Right renal pelvis (tissue), 4 donors: ENCODE measurements around the gene CYSTM1. TPM values are rescaled to one million over a fixed set of nuclear protein-coding genes. Genes with fewer than 3 reads are reported as not detected.

Experiments used
- DNase-seq, 4 donors: peaks; one replicate each; pipeline ENCODE4 v3.0.0-alpha.2; 2013; ENCODE audit warnings: low read depth in 4 of 4, low spot score in 3 of 4, missing footprints in 1 of 4
- polyA plus RNA-seq, 4 donors: library from polyadenylated mRNA; unstranded; fragments of 120-200 nt; gene quantifications; one replicate each; pipeline ENCODE4 v1.2.1, GENCODE V29; 2013; ENCODE audit not compliant: insufficient read length in 4 of 4

Gene CYSTM1
- polyA plus RNA-seq, 4 donors = 63.5 to 84.3 (median 78.1) TPM

- no peak for DNase-seq
Measured at GRCh38 chr5:140230373-140230772, 55.4 kb downstream of the CYSTM1 start.

- no peak for DNase-seq
Measured at GRCh38 chr5:140232731-140233130, 57.7 kb downstream of the CYSTM1 start.

DNA sequence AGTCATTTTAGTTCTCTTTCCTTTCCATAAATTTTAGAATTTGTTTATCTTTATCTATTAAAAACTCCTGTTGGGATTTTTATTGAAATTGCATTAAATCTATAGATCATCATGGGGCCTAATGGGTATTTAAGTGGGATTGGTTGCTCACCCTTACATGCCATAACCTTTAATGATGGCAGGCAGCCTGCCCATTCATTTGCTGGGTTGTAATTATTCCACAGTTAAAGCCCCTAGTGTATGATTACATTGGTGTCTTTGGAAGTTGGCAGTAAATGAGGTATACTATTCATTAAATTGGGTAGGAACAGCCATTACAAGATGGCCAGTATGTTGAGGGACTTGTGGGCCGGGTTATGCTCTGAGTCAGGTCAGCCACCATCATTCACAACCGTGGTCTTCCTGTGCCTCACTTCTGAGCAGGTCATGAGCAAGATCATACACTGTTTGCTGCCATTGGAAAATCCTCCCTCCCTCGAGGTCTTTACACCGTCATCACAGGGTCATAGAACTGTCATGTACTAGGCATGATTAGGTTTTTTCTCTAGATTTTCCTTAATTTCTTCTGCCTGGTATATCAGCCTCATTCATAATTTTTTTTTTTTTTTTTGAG lies 59.5 kb downstream of the CYSTM1 start:
- no peak for DNase-seq

- DNase-seq = no peak
Measured at GRCh38 chr5:140235791-140236551, 61.0 kb downstream of the CYSTM1 start.

DNA sequence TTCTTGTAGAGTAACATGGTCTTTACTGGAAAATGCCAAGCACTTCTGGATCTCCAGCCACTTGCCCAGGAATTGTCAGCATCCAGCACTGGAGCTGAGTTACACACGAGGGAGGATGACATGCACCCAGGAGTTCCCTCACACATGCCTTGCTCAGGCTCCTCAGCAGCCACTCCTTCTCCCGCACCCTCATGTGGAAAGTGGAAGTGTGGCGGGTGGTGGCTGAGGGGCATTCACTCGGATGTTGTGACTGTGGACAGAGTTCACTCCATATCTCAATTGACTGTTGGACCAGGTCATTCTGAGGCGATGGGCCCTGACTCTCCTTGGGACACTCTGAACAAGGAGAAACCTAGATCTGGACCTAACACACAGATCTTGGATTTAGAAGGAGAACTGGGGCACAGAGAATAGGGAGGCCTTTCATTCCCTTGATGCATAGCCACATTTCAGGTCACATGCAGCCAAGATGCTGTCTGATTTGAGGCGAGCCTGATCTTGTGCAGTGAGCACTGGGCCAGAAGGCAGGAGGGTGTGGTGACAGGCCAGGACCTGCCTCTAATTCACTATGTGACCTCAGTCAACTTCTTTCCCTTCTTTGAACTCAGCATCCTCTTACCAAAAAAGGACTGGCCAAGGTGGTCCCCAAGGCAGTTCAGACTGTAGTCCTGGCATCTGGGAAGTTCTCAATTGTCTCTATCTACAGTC lies 62.1 kb downstream of the CYSTM1 start:
- DNase-seq = no peak

DNA sequence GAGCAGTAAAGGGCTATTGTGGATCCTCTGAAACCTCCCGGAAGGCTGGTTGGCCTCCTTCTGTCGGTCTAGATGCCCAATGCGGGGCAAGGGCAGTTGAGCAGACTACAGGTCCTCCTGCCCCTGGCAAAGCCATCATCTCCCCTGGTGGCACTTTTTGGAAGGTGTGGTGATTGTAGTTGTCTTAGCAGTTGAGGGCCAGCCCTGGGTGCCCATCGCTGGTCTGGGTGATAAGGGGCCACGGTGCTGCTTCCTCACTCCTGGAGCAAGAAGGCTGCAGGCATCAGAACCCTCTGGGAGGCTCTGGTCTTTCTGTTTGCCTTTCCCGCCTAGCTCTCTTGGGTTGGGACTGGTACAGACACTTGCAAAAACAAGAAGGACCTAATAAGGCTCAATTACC lies 63.8 kb downstream of the CYSTM1 start:
- no peak for DNase-seq

GRCh38 chr5:140239461-140239860 lies 64.5 kb downstream of the CYSTM1 start:
- no peak for DNase-seq

DNA sequence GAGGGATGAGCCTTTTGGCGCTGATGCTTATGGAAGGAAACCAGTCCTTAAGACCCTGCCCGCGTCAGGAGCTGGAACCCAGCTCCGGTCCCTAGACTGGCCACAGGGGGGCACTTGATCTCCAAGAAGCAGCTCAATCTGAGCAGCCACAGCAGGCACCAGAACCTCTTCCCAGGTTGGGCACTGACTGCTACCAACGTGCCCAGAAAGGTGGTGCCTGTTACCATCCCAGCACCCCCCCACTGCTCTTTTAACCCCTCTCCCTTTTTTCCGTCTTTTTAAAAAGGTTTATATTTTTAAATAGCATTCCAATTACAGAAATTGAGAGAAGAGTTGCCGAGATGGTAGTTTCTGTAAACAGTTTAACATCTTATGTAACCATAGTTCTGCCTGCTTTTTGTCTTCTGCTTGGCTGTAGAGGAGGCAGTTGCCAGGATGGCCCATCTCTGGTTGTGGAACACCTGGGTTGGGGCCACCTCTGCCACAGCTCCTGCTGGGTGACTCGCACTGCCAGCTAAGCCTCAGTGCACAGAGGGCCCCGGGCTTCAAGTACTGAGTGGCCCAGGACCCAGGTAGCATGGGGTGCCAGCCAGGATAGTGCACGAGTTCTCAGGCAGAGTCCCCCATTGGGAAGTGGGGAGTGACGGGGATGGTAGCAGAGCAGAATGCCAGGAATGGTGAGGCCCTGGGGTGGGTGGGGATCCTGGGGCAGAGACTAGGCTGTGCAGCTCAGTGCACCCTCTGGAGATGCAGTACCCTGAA lies 65.1 kb downstream of the CYSTM1 start:
- DNase-seq = no peak

DNA sequence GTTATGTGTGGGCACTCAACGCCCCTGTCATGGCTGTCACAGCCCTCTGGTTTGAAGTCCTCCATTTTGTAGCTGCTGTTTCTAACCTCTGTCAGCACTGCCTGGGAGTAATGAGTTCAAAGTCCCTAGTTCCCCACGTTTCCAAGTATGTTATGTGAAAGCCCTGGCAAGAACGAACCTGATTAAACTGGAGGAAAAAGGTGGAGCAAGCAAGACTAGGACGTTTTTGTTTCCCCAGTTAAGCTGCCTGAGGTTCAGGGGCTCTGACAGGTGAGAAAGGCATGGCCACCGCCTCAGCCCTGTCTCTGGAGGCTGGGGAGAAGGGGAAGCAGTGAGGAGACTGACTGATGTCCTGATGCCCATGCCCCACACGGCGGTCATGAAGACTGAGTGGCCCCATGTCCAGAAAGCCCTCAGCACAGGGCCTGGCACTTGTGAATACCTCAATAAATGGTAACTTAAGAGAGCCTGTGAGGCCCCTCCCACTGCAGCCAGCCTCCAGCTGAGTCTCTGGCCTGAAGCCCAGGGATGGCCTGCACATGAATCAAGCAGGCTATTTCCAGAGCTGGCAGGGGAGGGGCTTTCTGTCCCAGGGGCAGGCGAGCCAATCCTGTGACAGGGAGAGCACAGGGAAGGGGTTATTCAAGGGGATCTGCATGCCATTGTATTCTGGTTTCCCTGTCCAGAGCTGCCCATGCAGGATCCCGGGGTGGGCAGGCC lies 66.2 kb downstream of the CYSTM1 start:
- peak; percentile 43 to 74 (median 61) for DNase-seq

DNA sequence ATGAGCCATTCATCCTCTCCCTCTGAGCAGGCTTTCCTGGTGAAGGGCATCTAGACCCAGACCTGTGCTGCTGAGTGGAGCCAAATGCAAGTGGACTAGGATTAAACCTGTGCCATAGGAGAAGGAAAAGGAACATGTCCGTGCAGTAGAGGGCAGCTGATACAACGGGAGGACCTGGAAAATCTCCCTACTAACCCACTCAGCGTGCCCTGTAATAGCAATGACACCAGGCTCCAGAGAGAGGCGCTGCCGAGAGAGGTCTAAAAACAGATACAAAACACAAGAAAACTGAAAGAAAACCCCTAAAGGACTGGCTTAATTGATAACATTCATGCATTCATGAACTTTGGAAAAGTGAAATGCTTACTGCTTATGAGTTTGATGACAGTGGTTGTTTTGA lies 67.1 kb downstream of the CYSTM1 start:
- DNase-seq = no peak

DNA sequence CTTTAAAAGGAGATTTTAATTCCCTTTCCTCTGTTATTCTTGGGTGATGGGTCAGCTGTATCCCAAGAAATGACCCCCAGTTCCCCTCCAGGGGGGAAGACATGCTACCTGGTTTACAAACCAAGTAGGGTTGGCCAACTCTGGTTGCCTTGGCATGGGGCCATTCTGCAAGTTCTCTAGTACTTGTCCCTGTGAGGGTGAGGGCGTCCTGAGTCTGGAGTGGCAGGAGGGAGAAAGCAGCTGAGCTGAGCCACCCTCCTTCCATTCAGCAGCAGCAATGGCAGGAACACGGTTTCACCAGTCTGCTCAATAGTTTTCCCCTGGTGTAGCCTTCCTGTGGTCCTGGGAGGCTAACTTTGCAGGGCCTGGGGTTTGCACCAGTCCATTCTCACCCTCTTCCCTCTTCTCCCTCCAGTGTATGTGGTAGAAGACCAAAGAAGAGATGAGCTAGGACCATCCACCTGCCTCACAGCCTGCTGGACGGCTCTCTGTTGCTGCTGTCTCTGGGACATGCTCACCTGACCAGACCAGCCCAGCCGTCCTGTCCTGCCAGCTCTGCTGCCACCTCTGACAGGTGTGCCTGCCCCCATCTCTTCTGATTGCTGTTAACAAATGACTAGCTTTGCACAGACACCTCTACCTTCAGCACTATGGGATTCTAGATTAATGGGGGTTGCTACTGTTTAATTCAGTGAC lies 68.0 kb downstream of the CYSTM1 start:
- no peak for DNase-seq

GRCh38 chr5:140243706-140244250 lies 68.8 kb downstream of the CYSTM1 start:
- no peak for DNase-seq

- peak; percentile 66 to 81 (median 74) for DNase-seq
Measured at GRCh38 chr5:140244525-140245025, 69.6 kb downstream of the CYSTM1 start.

DNA sequence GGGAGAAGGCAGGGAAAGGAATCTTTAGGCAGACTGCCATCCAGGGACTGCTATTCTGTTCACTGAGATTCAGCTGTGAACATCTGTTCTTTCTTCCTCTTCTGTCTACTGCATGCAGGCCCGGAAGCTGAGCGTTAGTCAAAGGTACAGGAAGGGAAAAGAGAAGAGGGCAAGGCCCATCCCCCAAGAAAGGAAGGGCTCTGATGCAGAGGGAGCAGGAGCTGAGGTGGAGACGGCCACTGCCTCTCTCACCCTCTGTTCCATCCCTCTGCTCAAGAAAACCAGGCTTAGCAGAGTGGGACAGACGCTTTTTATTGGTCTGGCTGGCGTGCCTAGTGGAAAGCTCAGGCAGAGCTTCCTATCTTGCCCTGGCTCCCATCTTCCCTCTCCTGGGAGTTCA lies 70.4 kb downstream of the CYSTM1 start:
- DNase-seq = no peak

DNA sequence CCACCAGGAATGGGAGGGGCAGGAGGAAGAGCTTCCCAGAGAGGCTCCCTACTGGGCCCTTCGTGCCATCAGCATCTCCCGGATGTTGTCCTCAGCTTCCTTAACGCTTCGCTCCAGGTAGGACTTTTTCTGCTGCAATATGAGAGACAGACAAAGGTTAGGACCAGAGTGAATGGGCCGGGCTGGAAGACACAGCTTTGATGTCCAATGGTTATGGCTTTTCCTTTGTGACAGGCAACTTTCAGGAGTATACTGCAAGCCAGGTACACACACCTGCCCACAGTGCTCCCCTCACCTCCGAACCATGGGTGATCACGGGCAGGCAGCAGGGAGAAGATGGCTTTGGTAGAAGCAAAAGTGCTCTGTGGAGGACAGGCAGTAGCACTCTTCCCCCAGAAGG lies 70.9 kb downstream of the CYSTM1 start:
- DNase-seq = no peak

DNA sequence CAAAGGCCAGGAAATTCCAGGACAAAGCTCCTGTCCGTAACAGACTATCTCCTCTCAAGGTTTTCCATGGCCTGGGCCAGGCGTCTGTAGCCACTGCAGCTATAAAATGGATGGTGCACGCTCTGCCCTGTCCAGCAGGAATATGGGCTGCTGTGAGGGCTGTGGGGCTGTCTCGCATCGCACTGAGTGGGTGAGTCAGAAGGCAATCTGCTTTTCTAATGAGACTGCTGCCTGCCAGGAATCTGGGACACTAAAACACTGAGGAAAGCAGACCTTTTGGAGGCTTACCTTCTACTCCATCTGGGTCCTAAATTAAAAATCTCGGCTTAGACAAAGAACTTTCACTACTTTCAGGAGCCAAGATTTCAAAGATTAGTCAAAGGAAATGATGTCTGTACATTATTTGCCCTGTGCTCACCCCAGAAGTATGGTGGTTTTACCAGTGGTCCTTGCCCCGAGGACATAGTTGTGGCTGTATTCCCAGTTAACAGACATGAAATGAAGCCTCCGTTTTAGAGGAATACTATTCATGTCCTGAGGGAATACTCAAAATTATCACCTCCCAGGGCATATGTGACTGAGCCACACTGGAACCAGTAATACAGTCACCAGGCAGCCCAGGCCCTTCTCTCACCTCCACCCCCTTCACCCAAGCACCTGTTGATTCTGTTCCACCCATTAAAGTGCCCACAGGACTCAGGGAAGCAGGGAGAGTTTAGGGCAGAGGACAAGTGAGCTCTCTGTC lies 71.6 kb downstream of the CYSTM1 start:
- no peak for DNase-seq

DNA sequence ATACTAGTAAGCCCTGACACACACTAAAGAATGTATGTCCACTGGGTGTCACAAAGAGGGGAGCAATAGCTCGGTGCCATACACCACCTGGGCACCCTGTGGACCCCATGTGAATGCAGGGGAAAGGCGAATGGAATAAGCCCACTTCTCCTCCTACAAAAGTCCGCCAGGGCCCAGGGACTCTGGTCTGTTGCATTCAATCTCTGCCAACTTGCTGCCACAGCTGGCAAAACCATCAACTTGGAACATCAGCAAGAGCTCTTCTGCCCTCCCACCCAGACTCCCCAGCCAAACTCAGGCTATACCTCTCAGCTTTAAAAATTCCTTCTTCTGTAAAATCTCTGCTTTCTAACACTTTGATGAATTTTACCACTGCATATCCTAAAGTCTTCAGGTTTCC lies 73.4 kb downstream of the CYSTM1 start:
- DNase-seq = no peak

- no peak for DNase-seq
Measured at GRCh38 chr5:140249536-140249935, 74.5 kb downstream of the CYSTM1 start.

DNA sequence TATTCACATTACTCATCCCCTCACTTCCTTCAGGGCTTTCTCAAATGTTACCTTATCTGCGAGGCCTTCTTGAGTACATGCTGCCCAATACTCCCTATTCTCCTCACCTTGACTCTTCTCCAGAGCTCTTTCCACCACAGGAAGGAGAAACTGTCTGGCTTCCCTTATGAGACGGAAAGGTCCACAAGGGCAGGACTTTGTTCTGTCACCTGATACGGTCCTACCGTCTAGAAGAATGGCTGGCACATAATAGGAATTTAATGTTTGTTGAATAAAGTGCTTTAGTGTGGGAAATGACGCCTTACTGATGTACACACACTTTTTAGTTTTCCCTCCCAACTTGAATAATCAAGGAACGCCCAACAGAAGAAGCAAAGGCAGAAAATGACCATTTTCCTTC lies 75.4 kb downstream of the CYSTM1 start:
- no peak for DNase-seq
